ENCODE measurements around the gene TXNDC15.

DNA sequence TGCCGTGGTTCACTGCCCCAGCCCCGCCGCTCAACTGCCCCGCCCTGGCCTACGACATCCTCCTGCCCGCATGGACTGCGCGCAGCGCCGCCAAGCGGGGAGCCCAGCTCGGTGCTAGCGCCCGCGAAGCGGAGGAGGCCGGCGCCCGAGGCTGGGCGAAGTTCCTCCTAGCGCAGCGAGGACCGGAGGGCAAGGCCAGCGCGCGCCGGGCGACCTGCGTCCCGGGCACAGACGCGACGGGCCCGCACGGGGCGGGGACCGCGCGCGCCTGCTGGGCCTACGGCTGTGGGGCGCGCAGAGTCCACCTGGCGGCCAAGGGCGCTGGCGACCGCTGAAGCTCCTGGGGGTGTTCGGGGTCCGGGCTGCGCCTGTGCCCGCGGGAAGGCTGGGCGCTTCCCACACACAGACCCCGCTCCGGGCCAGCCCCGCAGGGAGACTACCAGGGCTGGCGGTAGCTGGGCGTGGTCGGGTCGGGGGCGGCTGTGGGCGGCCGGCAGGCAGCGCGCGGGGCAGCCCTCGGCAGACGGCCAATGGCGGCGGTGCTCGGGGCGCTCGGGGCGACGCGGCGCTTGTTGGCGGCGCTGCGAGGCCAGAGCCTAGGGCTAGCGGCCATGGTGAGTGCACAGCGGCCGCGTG is 30.6 kb downstream of the TXNDC15 start, which contains the start of gene PCBD2:
- TF ChIP-seq, protein P1, sequence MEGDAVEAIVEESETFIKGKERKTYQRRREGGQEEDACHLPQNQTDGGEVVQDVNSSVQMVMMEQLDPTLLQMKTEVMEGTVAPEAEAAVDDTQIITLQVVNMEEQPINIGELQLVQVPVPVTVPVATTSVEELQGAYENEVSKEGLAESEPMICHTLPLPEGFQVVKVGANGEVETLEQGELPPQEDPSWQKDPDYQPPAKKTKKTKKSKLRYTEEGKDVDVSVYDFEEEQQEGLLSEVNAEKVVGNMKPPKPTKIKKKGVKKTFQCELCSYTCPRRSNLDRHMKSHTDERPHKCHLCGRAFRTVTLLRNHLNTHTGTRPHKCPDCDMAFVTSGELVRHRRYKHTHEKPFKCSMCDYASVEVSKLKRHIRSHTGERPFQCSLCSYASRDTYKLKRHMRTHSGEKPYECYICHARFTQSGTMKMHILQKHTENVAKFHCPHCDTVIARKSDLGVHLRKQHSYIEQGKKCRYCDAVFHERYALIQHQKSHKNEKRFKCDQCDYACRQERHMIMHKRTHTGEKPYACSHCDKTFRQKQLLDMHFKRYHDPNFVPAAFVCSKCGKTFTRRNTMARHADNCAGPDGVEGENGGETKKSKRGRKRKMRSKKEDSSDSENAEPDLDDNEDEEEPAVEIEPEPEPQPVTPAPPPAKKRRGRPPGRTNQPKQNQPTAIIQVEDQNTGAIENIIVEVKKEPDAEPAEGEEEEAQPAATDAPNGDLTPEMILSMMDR (conservative IDR thresholded peaks at IDR 0.05), result peak; percentile 97
- peak; percentile 88 for TF ChIP-seq ZFX (IDR thresholded peaks at IDR 0.05)
